Measurements from ENCODE around the gene RPS6KA1. TPM values are rescaled to one million over a fixed set of nuclear protein-coding genes. Genes with fewer than 3 reads are reported as not detected.
"Not testable (repeated sequence)": the region's sequence is repeated elsewhere in the genome, so short reads cannot be mapped to it uniquely, and the experiment has no call there.

Gene RPS6KA1
- total and polyA plus RNA-seq, 11 donors: 1.1 to 24.4 (median 3.5) TPM

DNA sequence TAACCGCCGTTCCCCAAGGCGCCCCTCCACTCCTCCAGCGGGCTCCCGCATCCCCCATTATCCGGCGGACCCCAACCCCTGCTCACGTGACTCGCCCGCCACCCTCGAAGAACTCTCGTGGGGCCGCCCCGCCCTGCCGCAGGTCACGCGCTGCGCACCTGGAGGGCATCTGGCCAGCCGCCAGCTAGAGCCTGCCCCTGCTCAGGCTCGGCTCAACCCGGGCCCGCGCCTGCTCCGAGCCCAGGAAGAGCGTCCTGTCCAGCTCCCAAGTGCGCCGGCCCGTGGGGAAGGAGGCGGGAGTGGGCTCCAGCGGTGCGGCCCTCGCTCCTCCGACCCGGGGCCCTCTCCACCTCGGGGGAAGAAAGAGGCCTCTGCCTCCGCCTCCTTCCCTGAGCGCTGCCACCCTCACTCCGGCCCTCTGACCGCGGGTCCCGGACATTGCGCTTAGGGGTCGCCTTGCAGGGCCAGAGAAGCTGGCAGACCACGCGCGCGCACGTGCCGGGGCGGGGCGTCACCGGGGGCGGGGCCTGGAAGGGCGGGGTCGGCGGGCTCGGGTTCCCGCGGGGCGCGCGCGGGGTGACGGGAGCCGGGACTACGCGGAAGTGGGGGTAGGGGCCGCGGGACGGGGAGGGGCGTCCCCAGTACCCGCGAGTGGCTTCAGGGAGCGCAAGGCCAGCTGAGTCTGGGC is 28.9 kb upstream of the RPS6KA1 start:
- Histone ChIP-seq H3K27me3 (no peaks in the 10 kb centered on the region), H3K4me3 (peak overlapping the region; percentile 52 to 80 (median 71)), H3K27ac (peak overlapping the region; percentile 70 to 97 (median 94)), H3K9me3 (no peaks in the 10 kb centered on the region), H3K4me1 (peaks cover 0 to 19% (median 13%) of the 10 kb centered on the region in 12 donors), H3K36me3 (no peaks in the 10 kb centered on the region)
- intact Hi-C loops (cut with DNase I): loop anchor here in 5 of 10 donors (1.0 to 10.0 kb wide), 8 partner anchors 28 to 377 kb away; partner anchors contain the start of genes HMGN2 (in 1 of the 5) and PIGV (in 1 of the 5)
- peak; percentile 90 to 96 (median 92) for DNase-seq
- WGBS, 4 donors: 0 to 3% (median 1%) methylated on average over 5 to 74 of the region's 74 CpGs
- peak in 1 of 2 donors; percentile 62 for TF ChIP-seq POLR2A (IDR thresholded peaks at IDR 0.05)
- TF ChIP-seq, protein P1, sequence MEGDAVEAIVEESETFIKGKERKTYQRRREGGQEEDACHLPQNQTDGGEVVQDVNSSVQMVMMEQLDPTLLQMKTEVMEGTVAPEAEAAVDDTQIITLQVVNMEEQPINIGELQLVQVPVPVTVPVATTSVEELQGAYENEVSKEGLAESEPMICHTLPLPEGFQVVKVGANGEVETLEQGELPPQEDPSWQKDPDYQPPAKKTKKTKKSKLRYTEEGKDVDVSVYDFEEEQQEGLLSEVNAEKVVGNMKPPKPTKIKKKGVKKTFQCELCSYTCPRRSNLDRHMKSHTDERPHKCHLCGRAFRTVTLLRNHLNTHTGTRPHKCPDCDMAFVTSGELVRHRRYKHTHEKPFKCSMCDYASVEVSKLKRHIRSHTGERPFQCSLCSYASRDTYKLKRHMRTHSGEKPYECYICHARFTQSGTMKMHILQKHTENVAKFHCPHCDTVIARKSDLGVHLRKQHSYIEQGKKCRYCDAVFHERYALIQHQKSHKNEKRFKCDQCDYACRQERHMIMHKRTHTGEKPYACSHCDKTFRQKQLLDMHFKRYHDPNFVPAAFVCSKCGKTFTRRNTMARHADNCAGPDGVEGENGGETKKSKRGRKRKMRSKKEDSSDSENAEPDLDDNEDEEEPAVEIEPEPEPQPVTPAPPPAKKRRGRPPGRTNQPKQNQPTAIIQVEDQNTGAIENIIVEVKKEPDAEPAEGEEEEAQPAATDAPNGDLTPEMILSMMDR (IDR thresholded peaks at IDR 0.05): peak in 4 of 12 donors; percentile 0 to 36 (median 8)
- peak; percentile 64 to 94 (median 92) for ATAC-seq

DNA sequence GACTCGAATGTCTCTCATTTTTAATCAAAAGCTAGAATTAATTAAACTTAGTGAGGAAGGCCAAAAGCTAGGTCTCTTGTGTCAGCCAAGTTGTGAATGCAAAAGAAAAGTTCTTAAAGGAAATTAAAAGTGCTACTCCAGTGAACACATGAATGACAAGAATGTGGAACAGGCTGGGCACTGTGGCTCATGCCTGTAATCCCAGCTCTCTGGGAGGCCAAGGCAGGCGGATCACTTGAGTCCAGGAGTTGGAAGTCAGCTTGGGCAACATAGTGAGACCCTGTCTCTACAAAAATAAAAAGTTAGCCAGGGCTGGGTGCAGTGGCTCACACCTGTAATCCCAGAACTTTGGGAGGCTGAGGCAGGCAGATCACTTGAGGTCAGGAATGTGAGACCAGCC is 18.9 kb upstream of the RPS6KA1 start:
- H3K27me3 ChIP-seq; ATAC-seq; intact Hi-C loops (cut with DNase I); DNase-seq; H3K9me3 ChIP-seq; H3K4me1 ChIP-seq; H3K4me3 ChIP-seq; H3K27ac ChIP-seq; H3K36me3 ChIP-seq: not testable (repeated sequence)
- 82 to 86% (median 84%) methylated on average over 2 of the region's 2 CpGs for WGBS, 4 donors

DNA sequence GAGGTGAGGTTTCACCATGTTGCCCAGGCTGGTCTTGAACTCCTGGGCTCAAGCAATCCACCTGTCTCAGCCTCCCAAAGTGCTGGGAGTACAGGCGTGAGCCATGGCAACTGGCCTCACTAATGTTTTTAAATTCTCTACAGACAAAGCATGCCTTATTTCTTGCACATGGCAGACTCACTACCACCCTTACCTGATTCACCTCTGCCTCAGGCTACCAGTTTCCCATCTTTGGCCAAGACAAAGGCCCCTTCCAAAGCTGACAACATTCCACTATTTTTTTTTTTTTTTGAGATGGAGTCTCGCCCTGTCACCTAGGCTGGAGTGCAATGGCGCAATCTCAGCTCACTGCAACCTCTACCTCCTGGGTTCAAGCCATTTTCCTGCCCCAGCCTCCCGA is 13.7 kb upstream of the RPS6KA1 start:
- 78 to 95% (median 92%) methylated on average over 4 of the region's 4 CpGs for WGBS, 4 donors
- H3K27me3 ChIP-seq; intact Hi-C loops (cut with DNase I); H3K27ac ChIP-seq; H3K9me3 ChIP-seq; DNase-seq; H3K4me1 ChIP-seq; H3K36me3 ChIP-seq; H3K4me3 ChIP-seq; ATAC-seq: not testable (repeated sequence)

DNA sequence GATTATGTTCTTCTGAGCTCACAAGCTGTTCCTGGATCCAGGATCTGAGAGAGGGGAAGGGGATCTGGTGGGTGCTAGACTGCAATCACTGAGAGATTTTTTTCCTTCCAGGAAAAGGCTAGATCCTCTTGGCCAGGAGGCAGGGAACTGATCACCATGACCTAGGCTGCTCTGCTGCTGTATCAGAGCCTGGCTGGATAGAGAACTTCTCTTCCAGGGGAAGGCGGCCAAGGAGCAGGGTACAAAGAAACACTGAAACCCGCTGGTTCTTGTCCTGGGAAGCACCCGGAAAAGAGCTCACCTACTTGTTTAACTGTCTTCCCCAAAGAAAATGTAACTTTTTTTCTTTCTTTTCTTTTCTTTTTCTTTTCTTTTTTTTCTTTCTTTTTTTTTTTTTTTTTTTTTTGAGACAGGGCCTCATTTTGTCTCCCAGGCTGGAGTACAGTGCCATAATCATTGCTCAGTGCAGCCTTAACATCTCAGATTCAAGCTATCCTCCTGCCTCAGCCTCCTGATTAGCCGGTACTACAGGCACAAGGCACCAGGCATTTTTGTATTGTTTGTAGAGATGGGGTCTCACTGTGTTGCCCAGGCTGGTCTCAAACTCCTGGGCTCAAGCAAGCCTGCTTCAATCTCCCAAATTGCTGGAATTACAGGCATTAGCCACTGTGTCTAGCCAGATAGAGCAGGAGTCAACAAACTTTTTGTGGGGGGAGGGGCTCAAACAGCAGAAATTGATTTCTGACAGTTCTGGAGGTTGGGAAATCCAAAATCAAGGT is 12.4 kb upstream of the RPS6KA1 start:
- TF ChIP-seq, protein P1 (IDR thresholded peaks at IDR 0.05): no peak
- no peak for TF ChIP-seq POLR2A (IDR thresholded peaks at IDR 0.05)
- Histone ChIP-seq H3K27me3 (peaks cover 0 to 8% (median 0%) of the 10 kb centered on the region in 9 donors), H3K27ac (no peak overlapping the region), H3K36me3 (no peaks in the 10 kb centered on the region), H3K9me3 (no peaks in the 10 kb centered on the region), H3K4me3 (no peak overlapping the region), H3K4me1 (peaks cover 0 to 3% (median 0%) of the 10 kb centered on the region in 12 donors)
- DNase-seq (no peak), ATAC-seq (no peak)
- intact Hi-C loops (cut with DNase I): no loop called here
- 85 to 94% (median 92%) methylated on average over 4 of the region's 4 CpGs for WGBS, 4 donors

GRCh38 chr1:26517766-26518049 is 11.9 kb upstream of the RPS6KA1 start:
- WGBS, 4 donors: 58 to 96% (median 77%) methylated on average over 1 of the region's 1 CpG
- DNase-seq (no peak), ATAC-seq (no peak)
- TF ChIP-seq POLR2A (IDR thresholded peaks at IDR 0.05): no peak
- TF ChIP-seq, protein P1 (IDR thresholded peaks at IDR 0.05): no peak
- intact Hi-C loops (cut with DNase I): no loop called here
- H3K4me1 ChIP-seq: peaks cover 0 to 3% (median 0%) of the 10 kb centered on the region in 12 donors
- H3K4me3 ChIP-seq: no peak overlapping the region
- no peaks in the 10 kb centered on the region for H3K36me3 ChIP-seq
- H3K9me3 ChIP-seq: no peaks in the 10 kb centered on the region
- no peak overlapping the region for H3K27ac ChIP-seq
- peaks cover 0 to 13% (median 0%) of the 10 kb centered on the region in 9 donors for H3K27me3 ChIP-seq
